GM23338 (cell line): Measurements from ENCODE around the gene MRPS26.

Source experiments
- CREB1 ChIP-seq: fragments of 250-450 bp; sonication (Bioruptor Pico); IDR thresholded peaks from 2 replicates; pipeline ENCODE4 v1.5.0; 2020; ENCODE audit warnings: low read depth, mild to moderate bottlenecking, moderate library complexity
- CTCF ChIP-seq, 2 experiments: fragments of 200-600 bp in 1 of 2; sonication (generic) in 1 of 2; conservative IDR thresholded peaks; 2 replicates each; pipeline versions ENCODE4 v1.5.1 to v1.6.1; 2016 to 2017; ENCODE audit warnings: antibody characterized with exemption in 2 of 2, low read depth in 2 of 2, mild to moderate bottlenecking in 2 of 2, moderate library complexity in 1 of 2
- EZH2 ChIP-seq: fragments of 200-600 bp; sonication (generic); IDR thresholded peaks from one replicate; pipeline ENCODE4 v1.8.0; 2017; ENCODE audit warnings: antibody characterized with exemption, mild to moderate bottlenecking, low read depth; ENCODE audit not compliant: unreplicated experiment
- REST ChIP-seq: IDR thresholded peaks from one replicate; pipeline ENCODE4 v1.6.1; 2018; ENCODE audit warnings: antibody characterized with exemption; ENCODE audit not compliant: unreplicated experiment

- TF ChIP-seq REST (no peak), CTCF (conservative IDR thresholded peaks at IDR 0.05; ENCODE audit: low read depth in 2 of 2) (no peak), CREB1 (0 out of 2 replicates have a peak, but pooled peaks have one; percentile 5), EZH2 (peak; percentile 38)
Measured at GRCh38 chr20:3071610-3072529, 26.0 kb downstream of the MRPS26 start, which contains the start of gene OXT.
